GM12864 (cell line): ENCODE data around the gene GDF15.
"Not testable (repeated sequence)": the region's sequence is repeated elsewhere in the genome, so short reads cannot be mapped to it uniquely, and the experiment has no call there.

ENCODE experiments used
- DNase-seq: peaks from one replicate; pipeline ENCODE4 v3.0.0-alpha.2; 2011; ENCODE audit warnings: low read depth
- H3K4me3 ChIP-seq: 2 replicates; pipeline ENCODE4 v1.5.1; 2011; ENCODE audit warnings: mild to moderate bottlenecking, low read depth, low read length, control low read depth
- CTCF ChIP-seq: IDR thresholded peaks from 2 replicates; pipeline ENCODE4 v1.5.1; 2011; ENCODE audit warnings: low read depth, mild to moderate bottlenecking, moderate library complexity, low read length, control low read depth, inconsistent platforms; ENCODE audit errors: missing control alignments

Gene GDF15

GRCh38 chr19:18351544-18351943, 34.4 kb upstream of the GDF15 start:
- TF ChIP-seq CTCF, result no peak

GRCh38 chr19:18353378-18354005, 32.5 kb upstream of the GDF15 start:
- no peak for TF ChIP-seq CTCF
- H3K4me3 ChIP-seq, result no peak overlapping the region
- no peak for DNase-seq

More at GRCh38 chr19:18351544-18351943, 34.4 kb upstream of the GDF15 start:
- no peak for DNase-seq
- H3K4me3 ChIP-seq, result no peak overlapping the region

GRCh38 chr19:18354743-18355142, 31.2 kb upstream of the GDF15 start:
- H3K4me3 ChIP-seq, DNase-seq: not testable (repeated sequence)

GRCh38 chr19:18357041-18357440, 28.9 kb upstream of the GDF15 start:
- DNase-seq, result no peak
- no peak overlapping the region for H3K4me3 ChIP-seq
- no peak for TF ChIP-seq CTCF

GRCh38 chr19:18361646-18362045, 24.3 kb upstream of the GDF15 start:
- H3K4me3 ChIP-seq, result no peak overlapping the region
- TF ChIP-seq CTCF, result no peak
- DNase-seq, result no peak

GRCh38 chr19:18362934-18363542, 22.9 kb upstream of the GDF15 start:
- DNase-seq, result no peak
- TF ChIP-seq CTCF, result no peak
- no peak overlapping the region for H3K4me3 ChIP-seq

GRCh38 chr19:18363787-18364186, 22.2 kb upstream of the GDF15 start:
- no peak for TF ChIP-seq CTCF
- H3K4me3 ChIP-seq, result no peak overlapping the region
- no peak for DNase-seq

GRCh38 chr19:18364277-18364825, 21.6 kb upstream of the GDF15 start:
- H3K4me3 ChIP-seq, DNase-seq: not testable (repeated sequence)
